ENCODE measurements around the gene MIPEP. TPM values are rescaled to one million over a fixed set of nuclear protein-coding genes. Genes with fewer than 3 reads are reported as not detected.

Gene MIPEP
- total RNA-seq, 1 experiment from 2014 or later = 25.4 TPM

DNA sequence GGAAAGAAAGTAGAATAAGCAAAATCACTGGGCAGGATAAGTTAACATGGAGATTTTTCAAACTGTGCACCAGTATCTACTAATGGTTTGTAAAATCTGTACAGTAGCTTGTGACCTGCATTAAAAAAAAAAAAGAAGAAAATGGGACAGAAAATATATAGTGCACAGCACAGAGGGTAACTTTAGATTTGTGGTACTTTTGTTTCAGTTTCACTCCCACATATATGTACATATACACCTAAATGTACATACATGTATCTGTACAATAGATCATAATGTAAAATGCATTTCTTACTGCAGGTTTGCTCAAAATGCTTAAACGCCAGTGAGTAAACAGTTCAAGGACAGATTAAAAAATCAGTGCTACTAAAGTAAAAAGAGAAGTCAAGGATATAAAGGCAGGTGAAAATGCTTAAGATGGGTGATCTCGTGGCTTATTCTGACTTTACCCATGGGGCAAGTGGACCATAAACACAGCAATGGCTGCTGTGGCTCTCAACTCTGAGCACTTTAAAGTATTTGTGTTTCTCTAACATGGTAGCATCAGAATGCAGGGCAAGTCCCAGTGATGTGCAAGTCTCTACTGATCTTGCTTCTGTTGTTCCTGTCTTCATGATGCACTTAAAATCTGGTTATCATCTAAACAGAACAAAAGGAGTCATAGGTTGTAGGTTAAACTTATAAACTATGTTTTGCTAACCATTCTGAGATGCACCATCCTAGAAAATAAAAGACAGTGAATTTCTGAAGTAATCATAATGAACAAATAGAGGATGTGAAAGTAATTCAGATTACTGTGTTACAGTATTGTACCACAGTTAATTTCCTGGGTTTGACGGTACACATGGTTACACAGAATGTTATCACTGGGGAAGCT is 112.3 kb downstream of the MIPEP start:
- Histone ChIP-seq H3K4me3 (ENCODE audit: low read depth, low read length, poor library complexity, severe bottlenecking) (no peak overlapping the region), H3K27ac (ENCODE audit: low read depth, low read length, poor library complexity, severe bottlenecking) (no peak overlapping the region), H3K9me3 (ENCODE audit: low read depth, low read length, poor library complexity, severe bottlenecking) (no peaks in the 10 kb centered on the region), H3K27me3 (replicated peaks; ENCODE audit: insufficient read depth, low read depth, low read length, poor library complexity) (no peaks in the 10 kb centered on the region), H3K36me3 (ENCODE audit: insufficient read depth, low read length, poor library complexity, severe bottlenecking) (no peaks in the 10 kb centered on the region), H3K4me1 (ENCODE audit: insufficient read depth, low read length, poor library complexity, severe bottlenecking) (no peaks in the 10 kb centered on the region)
- no peak for DNase-seq (ENCODE audit: low spot score)
- no TSS peak for BruUV-seq (replicated peaks)
- ChIA-PET POLR2A (ENCODE audit: low non-redundant PET) (no interaction called here), CTCF (no interaction called here)
- intact Hi-C loops (cut with micrococcal nuclease; ENCODE audit: unreplicated experiment) = no loop called here
- TF ChIP-seq, protein P1, sequence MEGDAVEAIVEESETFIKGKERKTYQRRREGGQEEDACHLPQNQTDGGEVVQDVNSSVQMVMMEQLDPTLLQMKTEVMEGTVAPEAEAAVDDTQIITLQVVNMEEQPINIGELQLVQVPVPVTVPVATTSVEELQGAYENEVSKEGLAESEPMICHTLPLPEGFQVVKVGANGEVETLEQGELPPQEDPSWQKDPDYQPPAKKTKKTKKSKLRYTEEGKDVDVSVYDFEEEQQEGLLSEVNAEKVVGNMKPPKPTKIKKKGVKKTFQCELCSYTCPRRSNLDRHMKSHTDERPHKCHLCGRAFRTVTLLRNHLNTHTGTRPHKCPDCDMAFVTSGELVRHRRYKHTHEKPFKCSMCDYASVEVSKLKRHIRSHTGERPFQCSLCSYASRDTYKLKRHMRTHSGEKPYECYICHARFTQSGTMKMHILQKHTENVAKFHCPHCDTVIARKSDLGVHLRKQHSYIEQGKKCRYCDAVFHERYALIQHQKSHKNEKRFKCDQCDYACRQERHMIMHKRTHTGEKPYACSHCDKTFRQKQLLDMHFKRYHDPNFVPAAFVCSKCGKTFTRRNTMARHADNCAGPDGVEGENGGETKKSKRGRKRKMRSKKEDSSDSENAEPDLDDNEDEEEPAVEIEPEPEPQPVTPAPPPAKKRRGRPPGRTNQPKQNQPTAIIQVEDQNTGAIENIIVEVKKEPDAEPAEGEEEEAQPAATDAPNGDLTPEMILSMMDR (conservative IDR thresholded peaks at IDR 0.05; ENCODE audit: low read depth, low read length) = no peak
- TF ChIP-seq EZH2 (IDR thresholded peaks at IDR 0.05; ENCODE audit: borderline replicate concordance, low read depth, low read length, poor library complexity, severe bottlenecking) = no peak

DNA sequence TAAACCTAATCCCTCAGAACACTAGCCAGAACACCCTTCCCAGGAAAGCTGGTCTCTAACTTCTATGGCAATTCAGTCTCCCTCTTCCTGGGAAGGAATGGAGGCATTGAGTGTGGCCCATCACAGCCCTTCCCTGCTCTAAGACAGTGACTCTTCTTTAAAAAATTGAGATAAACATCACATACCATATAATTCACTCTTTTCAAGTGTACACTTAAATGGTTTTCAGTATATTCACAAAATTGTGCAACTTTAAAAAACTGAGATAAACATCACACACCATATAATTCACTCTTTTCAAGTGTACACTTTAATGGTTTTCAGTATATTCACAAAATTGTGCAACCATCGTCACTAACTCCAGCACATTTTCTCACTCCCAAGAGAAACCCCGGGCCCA is 116.5 kb downstream of the MIPEP start:
- ChIA-PET CTCF (no interaction called here), POLR2A (ENCODE audit: low non-redundant PET) (no interaction called here)
- H3K27me3 ChIP-seq (replicated peaks; ENCODE audit: insufficient read depth, low read depth, low read length, poor library complexity) = no peaks in the 10 kb centered on the region
- no peak overlapping the region for H3K27ac ChIP-seq (ENCODE audit: low read depth, low read length, poor library complexity, severe bottlenecking)
- no peak for DNase-seq (ENCODE audit: low spot score)
- no peaks in the 10 kb centered on the region for H3K4me1 ChIP-seq (ENCODE audit: insufficient read depth, low read length, poor library complexity, severe bottlenecking)
- BruUV-seq (replicated peaks) = no TSS peak
- no peaks in the 10 kb centered on the region for H3K9me3 ChIP-seq (ENCODE audit: low read depth, low read length, poor library complexity, severe bottlenecking)
- intact Hi-C loops (cut with micrococcal nuclease; ENCODE audit: unreplicated experiment) = no loop called here
- no peak overlapping the region for H3K4me3 ChIP-seq (ENCODE audit: low read depth, low read length, poor library complexity, severe bottlenecking)
- no peaks in the 10 kb centered on the region for H3K36me3 ChIP-seq (ENCODE audit: insufficient read depth, low read length, poor library complexity, severe bottlenecking)
- TF ChIP-seq EZH2 (IDR thresholded peaks at IDR 0.05; ENCODE audit: borderline replicate concordance, low read depth, low read length, poor library complexity, severe bottlenecking) = no peak
- TF ChIP-seq, protein P1 (conservative IDR thresholded peaks at IDR 0.05; ENCODE audit: low read depth, low read length) = no peak

DNA sequence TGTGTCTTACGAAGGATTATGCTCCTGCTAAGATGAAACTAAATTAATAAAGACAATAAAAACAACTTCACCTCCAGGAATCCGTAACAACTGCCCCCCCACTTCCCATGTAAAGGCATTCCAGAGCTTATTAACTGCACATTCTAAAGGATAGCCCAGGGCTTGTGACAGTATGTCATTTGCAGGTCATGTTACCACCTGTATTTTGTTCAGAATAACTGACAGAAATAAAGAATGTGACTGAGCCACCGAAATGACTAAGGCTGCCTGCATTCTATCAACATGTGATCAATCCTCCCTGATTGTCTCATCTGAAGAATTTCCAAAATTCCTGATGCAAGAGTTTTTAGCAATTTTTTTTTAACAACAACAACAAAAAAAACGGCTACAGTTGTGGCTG is 117.2 kb downstream of the MIPEP start:
- no TSS peak for BruUV-seq (replicated peaks)
- H3K4me3 ChIP-seq (ENCODE audit: low read depth, low read length, poor library complexity, severe bottlenecking) = no peak overlapping the region
- no peaks in the 10 kb centered on the region for H3K4me1 ChIP-seq (ENCODE audit: insufficient read depth, low read length, poor library complexity, severe bottlenecking)
- DNase-seq (ENCODE audit: low spot score) = no peak
- no peaks in the 10 kb centered on the region for H3K36me3 ChIP-seq (ENCODE audit: insufficient read depth, low read length, poor library complexity, severe bottlenecking)
- intact Hi-C loops (cut with micrococcal nuclease; ENCODE audit: unreplicated experiment) = no loop called here
- H3K27me3 ChIP-seq (replicated peaks; ENCODE audit: insufficient read depth, low read depth, low read length, poor library complexity) = no peaks in the 10 kb centered on the region
- H3K9me3 ChIP-seq (ENCODE audit: low read depth, low read length, poor library complexity, severe bottlenecking) = no peaks in the 10 kb centered on the region
- no peak overlapping the region for H3K27ac ChIP-seq (ENCODE audit: low read depth, low read length, poor library complexity, severe bottlenecking)
- POLR2A ChIA-PET (ENCODE audit: low non-redundant PET) = no interaction called here
- CTCF ChIA-PET = no interaction called here
- TF ChIP-seq EZH2 (IDR thresholded peaks at IDR 0.05; ENCODE audit: borderline replicate concordance, low read depth, low read length, poor library complexity, severe bottlenecking) = no peak
- TF ChIP-seq, protein P1 (conservative IDR thresholded peaks at IDR 0.05; ENCODE audit: low read depth, low read length) = no peak
